ENCODE measurements around the gene ZBTB22. TPM values are rescaled to one million over a fixed set of nuclear protein-coding genes. Genes with fewer than 3 reads are reported as not detected.

Gene ZBTB22
- total RNA-seq, 1 donor from 2014 or later = 31.8 TPM

GRCh38 chr6:33335916-33336315 lies 18.4 kb upstream of the ZBTB22 start:
- peak; percentile 21 for ATAC-seq (ENCODE audit: low read depth)
- ChIA-PET CTCF (interaction anchor here (1.1 to 1.2 kb wide), 2 partner anchors 11 to 18 kb away, joined by 3 to 4 read pairs; partner anchors contain the start of gene ZBTB22), POLR2A (interaction anchor here (0.6 to 2.1 kb wide), 7 partner anchors 9 to 1068 kb away, joined by 3 to 10 read pairs (median 4); partner anchors contain the start of genes HLA-DPB1 and ZBTB22)

GRCh38 chr6:33333666-33334065 lies 16.1 kb upstream of the ZBTB22 start:
- DNase-seq (no peak), ATAC-seq (ENCODE audit: low read depth) (no peak)
- Mint-ChIP-seq H3K27me3 (no peaks in the 10 kb centered on the region), H3K27ac (no peak overlapping the region), H3K4me3 (no peak overlapping the region), H3K4me1 (peaks cover 55% of the 10 kb centered on the region), H3K36me3 (ENCODE audit: low read depth) (no peaks in the 10 kb centered on the region), H3K9me3 (no peaks in the 10 kb centered on the region)
- intact Hi-C loops (cut with micrococcal nuclease) = no loop called here
- POLR2A ChIA-PET = interaction anchor here (0.7 to 2.9 kb wide), 3 partner anchors 9 to 300 kb away, joined by 3 to 12 read pairs (median 4); partner anchors contain the start of gene ZBTB22
- CTCF ChIA-PET = no interaction called here
- no peak for TF ChIP-seq CTCF (IDR thresholded peaks at IDR 0.05)

More at GRCh38 chr6:33335916-33336315, 18.4 kb upstream of the ZBTB22 start:
- intact Hi-C loops (cut with micrococcal nuclease) = no loop called here
- TF ChIP-seq CTCF (IDR thresholded peaks at IDR 0.05) = no peak
- no peak for DNase-seq
- Mint-ChIP-seq H3K27me3 (no peaks in the 10 kb centered on the region), H3K27ac (no peak overlapping the region), H3K9me3 (no peaks in the 10 kb centered on the region), H3K4me3 (no peak overlapping the region), H3K4me1 (peaks cover 52% of the 10 kb centered on the region), H3K36me3 (ENCODE audit: low read depth) (no peaks in the 10 kb centered on the region)

- ATAC-seq (ENCODE audit: low read depth) = peak; percentile 50
- Mint-ChIP-seq H3K4me1 (peaks cover 53% of the 10 kb centered on the region), H3K4me3 (no peak overlapping the region), H3K36me3 (ENCODE audit: low read depth) (no peaks in the 10 kb centered on the region), H3K27ac (peak overlapping the region; percentile 71), H3K27me3 (no peaks in the 10 kb centered on the region), H3K9me3 (no peaks in the 10 kb centered on the region)
- DNase-seq = no peak
- intact Hi-C loops (cut with micrococcal nuclease) = no loop called here
- POLR2A ChIA-PET = interaction anchor here (2.9 kb wide), 1 partner anchor 13 kb away, joined by 12 read pairs; the partner anchor contains the start of gene ZBTB22
- CTCF ChIA-PET = no interaction called here
- no peak for TF ChIP-seq CTCF (IDR thresholded peaks at IDR 0.05)
Observed at GRCh38 chr6:33330736-33331135, 13.2 kb upstream of the ZBTB22 start.

GRCh38 chr6:33329058-33329457 lies 11.5 kb upstream of the ZBTB22 start:
- TF ChIP-seq CTCF (IDR thresholded peaks at IDR 0.05) = no peak
- peaks cover 49% of the 10 kb centered on the region for H3K4me1 Mint-ChIP-seq
- no peak overlapping the region for H3K4me3 Mint-ChIP-seq
- DNase-seq (no peak), ATAC-seq (ENCODE audit: low read depth) (no peak)
- intact Hi-C loops (cut with micrococcal nuclease) = no loop called here
- H3K27me3 Mint-ChIP-seq = no peaks in the 10 kb centered on the region
- ChIA-PET POLR2A (interaction anchor here (0.6 to 1.1 kb wide), 3 partner anchors 11 to 52 kb away, joined by 4 to 23 read pairs (median 5); partner anchors contain the start of gene B3GALT4), CTCF (no interaction called here)
- H3K36me3 Mint-ChIP-seq (ENCODE audit: low read depth) = no peaks in the 10 kb centered on the region
- H3K27ac Mint-ChIP-seq = peak overlapping the region; percentile 57
- no peaks in the 10 kb centered on the region for H3K9me3 Mint-ChIP-seq

GRCh38 chr6:33324125-33324524 lies 6.6 kb upstream of the ZBTB22 start:
- H3K9me3 Mint-ChIP-seq = no peaks in the 10 kb centered on the region
- H3K27me3 Mint-ChIP-seq = no peaks in the 10 kb centered on the region
- ChIA-PET POLR2A (interaction anchor here (0.6 to 1.3 kb wide), 8 partner anchors 56 to 900 kb away, joined by 3 to 9 read pairs (median 4); partner anchors contain the start of gene PSMB9), CTCF (interaction anchor here (1.0 to 1.5 kb wide), 2 partner anchors 12 to 25 kb away, joined by 4 to 5 read pairs; partner anchors contain the start of gene RGL2)
- peaks cover 58% of the 10 kb centered on the region for H3K4me1 Mint-ChIP-seq
- H3K36me3 Mint-ChIP-seq (ENCODE audit: low read depth) = peaks cover 42% of the 10 kb centered on the region
- intact Hi-C loops (cut with micrococcal nuclease) = no loop called here
- H3K27ac Mint-ChIP-seq = peak overlapping the region; percentile 93
- DNase-seq = no peak
- no peak for TF ChIP-seq CTCF (IDR thresholded peaks at IDR 0.05)
- peak; percentile 18 for ATAC-seq (ENCODE audit: low read depth)
- H3K4me3 Mint-ChIP-seq = peak overlapping the region; percentile 95

Measured in activated B cell treated with CpG ODN at 0.5 μM for 24 hours (primary cell).